A549 (cell line): Measurements from ENCODE around the gene BUD31.
A peak's percentile ranks its signal among the peaks of the same experiment; 100 is the strongest.

Experiments used
- CTCF ChIP-seq: fragments of >200 bp; sonication (Bioruptor Twin); formaldehyde crosslinking; IDR thresholded peaks from 3 replicates; pipeline ENCODE4 v1.5.1; 2016
- EHMT2 ChIP-seq: fragments of 200-600 bp; sonication (generic); IDR thresholded peaks from 2 replicates; pipeline ENCODE4 v1.6.1; 2016; ENCODE audit warnings: antibody characterized with exemption, low read depth, mild to moderate bottlenecking, moderate library complexity
- JUNB ChIP-seq: fragments of >200 bp; sonication (Bioruptor Twin); formaldehyde crosslinking; IDR thresholded peaks from 2 replicates; pipeline ENCODE4 v1.6.1; 2016
- POLR2A ChIP-seq: IDR thresholded peaks from 2 replicates; pipeline ENCODE4 v1.6.1; 2012; ENCODE audit warnings: mild to moderate bottlenecking, low read length
- RCOR1 ChIP-seq: fragments of 150-350 bp; IDR thresholded peaks from 2 replicates; pipeline ENCODE4 v1.6.1; 2014; ENCODE audit warnings: antibody characterized with exemption, low read length, low read depth
- REST ChIP-seq: fragments of 200-600 bp; sonication (generic); IDR thresholded peaks from 2 replicates; pipeline ENCODE4 v1.6.1; 2016; ENCODE audit warnings: antibody characterized with exemption, mild to moderate bottlenecking, moderate library complexity
- SMC3 ChIP-seq: fragments of >200 bp; sonication (Bioruptor Twin); formaldehyde crosslinking; IDR thresholded peaks from 3 replicates; pipeline ENCODE4 v1.6.1; 2018; ENCODE audit warnings: inconsistent platforms
- ZC3H11A ChIP-seq: fragments of 450-650 bp; IDR thresholded peaks from 2 replicates; pipeline ENCODE4 v1.6.1; 2014; ENCODE audit warnings: antibody characterized with exemption, mild to moderate bottlenecking

- no peak for TF ChIP-seq CTCF
- TF ChIP-seq ZC3H11A = no peak
- no peak for TF ChIP-seq JUNB
- TF ChIP-seq RCOR1 = no peak
- TF ChIP-seq EHMT2 = no peak
- 0 out of 2 replicates have a peak, but pooled peaks have one; percentile 31 for TF ChIP-seq POLR2A
- TF ChIP-seq REST = no peak
- no peak for TF ChIP-seq SMC3
Measured at GRCh38 chr7:99375070-99375807, 33.5 kb upstream of the BUD31 start.
